GM12878 (cell line): ENCODE results near the gene SPATA6. TPM values are rescaled to one million over a fixed set of nuclear protein-coding genes. Genes with fewer than 3 reads are reported as not detected.

Source experiments
- ATAC-seq: fragments of 200-7000 bp; cut with Tn5 transposase; 3 replicates; pipeline ENCODE4 v1.9.1; 2020; ENCODE audit warnings: mild to moderate bottlenecking, moderate library complexity
- BruUV-seq: library from RNA; stranded (reverse); fragments of 400-500 nt; replicated peaks from 2 replicates; lab custom pipeline; 2021; lab: Mats Ljungman, UMichigan
- CTCF ChIA-PET: fragments of 300-600 bp; sonication (Branson Sonifier 250); formaldehyde crosslinking; extraction: SDS; loops from one replicate; lab custom pipeline; 2021; ENCODE audit warnings: inconsistent platforms; lab: Yijun Ruan, JAX
- POLR2A ChIA-PET: fragments of 350-600 bp; formaldehyde crosslinking; extraction: SDS; loops from one replicate; lab custom pipeline; 2021; ENCODE audit warnings: inconsistent platforms; lab: Charles Lee
- RAD21 ChIA-PET: fragments of 300-600 bp; sonication (Branson Sonifier 250); formaldehyde crosslinking; loops from one replicate; lab custom pipeline; 2023; ENCODE audit warnings: antibody characterized with exemption; ENCODE audit not compliant: unreplicated experiment; lab: Charles Lee
- SMC1A ChIA-PET: fragments of 300-600 bp; sonication (Branson Sonifier 250); formaldehyde crosslinking; loops from one replicate; lab custom pipeline; 2023; ENCODE audit not compliant: unreplicated experiment, uncharacterized antibody; lab: Charles Lee
- DNase-seq: peaks from one replicate; pipeline ENCODE4 v3.0.0-alpha.2; 2011; ENCODE audit warnings: low read depth, low spot score
- FAIRE-seq: peaks from 3 replicates; lab custom pipeline; 2011; peaks lifted over from hg19 to GRCh38; lab: Jason Lieb, UNC
- H2AFZ ChIP-seq: 2 replicates; pipeline ENCODE4 v1.6.0; 2011; ENCODE audit warnings: low read depth, low read length, control low read depth; ENCODE audit not compliant: control insufficient read depth
- H3K27ac ChIP-seq: 2 replicates; pipeline ENCODE4 v1.5.1; 2011; ENCODE audit warnings: control low read depth; ENCODE audit not compliant: control insufficient read depth, insufficient read depth
- H3K27me3 ChIP-seq, 2 experiments: replicated peaks in 1 of 2; 2 replicates each; pipeline versions ENCODE4 v1.6.0 to v1.6.1; 2011; ENCODE audit warnings: low read length in 1 of 2; ENCODE audit not compliant: control insufficient read depth in 2 of 2, insufficient read depth in 2 of 2
- H3K36me3 ChIP-seq, 2 experiments: 2 replicates each; pipeline ENCODE4 v1.5.1; 2011; ENCODE audit warnings: low read length in 1 of 2; ENCODE audit not compliant: control insufficient read depth in 2 of 2, insufficient read depth in 2 of 2
- H3K4me1 ChIP-seq: 2 replicates; pipeline ENCODE4 v1.6.1; 2011; ENCODE audit warnings: mild to moderate bottlenecking, low read length, moderate library complexity, mixed read lengths; ENCODE audit not compliant: control insufficient read depth, insufficient read depth
- H3K4me2 ChIP-seq: 2 replicates; pipeline ENCODE4 v1.6.0; 2011; ENCODE audit warnings: control low read depth; ENCODE audit not compliant: control insufficient read depth, insufficient read depth
- H3K4me3 ChIP-seq: fragments of 200-600 bp; sonication (generic); 2 replicates; pipeline ENCODE4 v1.5.1; 2016
- H3K79me2 ChIP-seq: 2 replicates; pipeline ENCODE4 v1.6.0; 2011; ENCODE audit warnings: low read length; ENCODE audit not compliant: control insufficient read depth, insufficient read depth
- H3K9ac ChIP-seq: 2 replicates; pipeline ENCODE4 v1.8.0; 2011; ENCODE audit warnings: low read length, control low read depth, mixed read lengths; ENCODE audit not compliant: control insufficient read depth, insufficient read depth
- H3K9me3 ChIP-seq: replicated peaks from 3 replicates; pipeline ENCODE4 v1.5.1; 2011; ENCODE audit warnings: mild to moderate bottlenecking, low read length; ENCODE audit not compliant: control insufficient read depth, insufficient read depth
- H4K20me1 ChIP-seq: 2 replicates; pipeline ENCODE4 v1.6.0; 2011; ENCODE audit not compliant: control insufficient read depth, insufficient read depth
- CREB1 ChIP-seq: IDR thresholded peaks from 2 replicates; pipeline ENCODE4 v1.6.1; 2012; ENCODE audit warnings: low read depth, mild to moderate bottlenecking, inconsistent platforms
- KLF5 ChIP-seq: fragments of 450-650 bp; IDR thresholded peaks from 2 replicates; pipeline ENCODE4 v1.6.1; 2014; ENCODE audit warnings: mild to moderate bottlenecking; ENCODE audit not compliant: partially characterized antibody
- SIN3A ChIP-seq: IDR thresholded peaks from 2 replicates; pipeline ENCODE4 v1.6.1; 2012; ENCODE audit warnings: low read depth, low read length, improper control_type of control experiment
- TBL1XR1 ChIP-seq: IDR thresholded peaks from 2 replicates; pipeline ENCODE4 v1.6.1; 2012; ENCODE audit warnings: low read depth, low read length, improper control_type of control experiment
- ZNF217 ChIP-seq: fragments of 450-650 bp; IDR thresholded peaks from 2 replicates; pipeline ENCODE4 v1.6.1; 2017; ENCODE audit warnings: antibody characterized with exemption, mild to moderate bottlenecking
- ZNF274 ChIP-seq: IDR thresholded peaks from one replicate; pipeline ENCODE4 v1.8.0; 2011; ENCODE audit not compliant: insufficient read length, insufficient read depth
- WGBS: methylation state at CpG from one replicate; pipeline ENCODE4 v1.1.6; 2016; ENCODE audit warnings: low lambda C conversion rate; ENCODE audit not compliant: insufficient replicate concordance, insufficient coverage; ENCODE audit errors: missing lambda C conversion rate; 5-methylcytosine and 5-hydroxymethylcytosine counted together
- in situ Hi-C: fragments of 300-500 bp; cut with MboI; formaldehyde crosslinking; loops from 9 replicates; pipeline ENCODE4 v1.14.3; 2018; ENCODE audit warnings: mixed read lengths
- intact Hi-C: fragments of 100-400 bp; cut with micrococcal nuclease; formaldehyde crosslinking; loops from one replicate; pipeline ENCODE4 v1.14.2; 2022; ENCODE audit not compliant: unreplicated experiment
- polyA plus RNA-seq, 11 experiments: library from polyadenylated mRNA; depleted of rRNA in 4 of 11; unstranded in 6 of 11; stranded (reverse) in 5 of 11; fragments of >200 nt; fragmentation: Nextera tagmentation in 4 of 11; fragmentation: Illumina TruSeq in 1 of 11; extraction: Ambion mirVana in 4 of 11; extraction: Trizol in 1 of 11; gene quantifications; 1 replicate in 1 of 11; 2 replicates in 10 of 11; pipeline versions ENCODE4 v1.2.1 to v1.2.3, GENCODE V29; 2011 to 2016; ENCODE audit warnings: inconsistent platforms in 2 of 11, missing spikeins in 2 of 11, low read depth in 1 of 11
- total RNA-seq, 4 experiments: library from RNA; depleted of rRNA in 3 of 4; stranded (reverse); fragments of >200 nt in 3 of 4; fragmentation: Illumina TruSeq in 1 of 4; extraction: Trizol in 1 of 4; gene quantifications; 2 replicates each; pipeline versions ENCODE4 v1.2.1 to v1.2.3, GENCODE V29; 2013 to 2021
- TF ChIP-seq, protein P1 (sequence below): fragments of 150-350 bp; IDR thresholded peaks from 2 replicates; pipeline ENCODE4 v1.6.1; 2014; ENCODE audit warnings: mild to moderate bottlenecking, low read depth, low read length
- TF ChIP-seq, protein P2 (sequence below): IDR thresholded peaks from 2 replicates; pipeline ENCODE4 v1.6.1; 2012; ENCODE audit warnings: low read length, inconsistent platforms

SPATA6 gene
- total and polyA plus RNA-seq, 10 of the 15 experiments (the other 5 are each of a cell fraction or from before 2014, with no cell fraction given) = 0.29 TPM; not detected in 9

DNA sequence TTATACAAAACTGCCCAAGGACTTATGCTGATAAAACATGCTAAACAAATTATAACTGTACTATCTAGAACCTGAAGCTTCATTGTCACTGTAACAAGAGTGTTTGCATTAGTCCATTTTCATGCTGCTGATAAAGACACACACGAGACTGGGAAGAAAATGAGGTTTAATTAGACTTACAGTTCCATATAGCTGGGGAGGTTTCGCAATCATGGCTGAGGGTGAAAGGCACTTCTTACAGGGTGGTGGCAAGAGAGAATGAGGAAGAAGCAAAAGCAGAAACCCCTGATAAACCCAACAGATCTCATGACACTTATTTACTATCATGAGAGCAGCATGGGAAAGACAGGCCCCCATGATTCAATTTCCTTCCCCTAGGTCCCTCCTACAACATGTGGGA, 100.4 kb downstream of the SPATA6 start:
- intact Hi-C loops (no loop called here), in situ Hi-C loops (no loop called here)
- 39% methylated on average over 2 of the region's 2 CpGs for WGBS
- POLR2A ChIA-PET = no interaction called here
- ATAC-seq = no peak
- no peak overlapping the region for H3K4me2 ChIP-seq
- no peak for TF ChIP-seq SIN3A
- TF ChIP-seq, protein P1, sequence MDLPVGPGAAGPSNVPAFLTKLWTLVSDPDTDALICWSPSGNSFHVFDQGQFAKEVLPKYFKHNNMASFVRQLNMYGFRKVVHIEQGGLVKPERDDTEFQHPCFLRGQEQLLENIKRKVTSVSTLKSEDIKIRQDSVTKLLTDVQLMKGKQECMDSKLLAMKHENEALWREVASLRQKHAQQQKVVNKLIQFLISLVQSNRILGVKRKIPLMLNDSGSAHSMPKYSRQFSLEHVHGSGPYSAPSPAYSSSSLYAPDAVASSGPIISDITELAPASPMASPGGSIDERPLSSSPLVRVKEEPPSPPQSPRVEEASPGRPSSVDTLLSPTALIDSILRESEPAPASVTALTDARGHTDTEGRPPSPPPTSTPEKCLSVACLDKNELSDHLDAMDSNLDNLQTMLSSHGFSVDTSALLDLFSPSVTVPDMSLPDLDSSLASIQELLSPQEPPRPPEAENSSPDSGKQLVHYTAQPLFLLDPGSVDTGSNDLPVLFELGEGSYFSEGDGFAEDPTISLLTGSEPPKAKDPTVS = no peak
- TF ChIP-seq KLF5 = no peak
- TF ChIP-seq TBL1XR1 = no peak
- TF ChIP-seq ZNF217 = no peak
- no peak for TF ChIP-seq CREB1
- no peak for TF ChIP-seq ZNF274
- TF ChIP-seq, protein P2, sequence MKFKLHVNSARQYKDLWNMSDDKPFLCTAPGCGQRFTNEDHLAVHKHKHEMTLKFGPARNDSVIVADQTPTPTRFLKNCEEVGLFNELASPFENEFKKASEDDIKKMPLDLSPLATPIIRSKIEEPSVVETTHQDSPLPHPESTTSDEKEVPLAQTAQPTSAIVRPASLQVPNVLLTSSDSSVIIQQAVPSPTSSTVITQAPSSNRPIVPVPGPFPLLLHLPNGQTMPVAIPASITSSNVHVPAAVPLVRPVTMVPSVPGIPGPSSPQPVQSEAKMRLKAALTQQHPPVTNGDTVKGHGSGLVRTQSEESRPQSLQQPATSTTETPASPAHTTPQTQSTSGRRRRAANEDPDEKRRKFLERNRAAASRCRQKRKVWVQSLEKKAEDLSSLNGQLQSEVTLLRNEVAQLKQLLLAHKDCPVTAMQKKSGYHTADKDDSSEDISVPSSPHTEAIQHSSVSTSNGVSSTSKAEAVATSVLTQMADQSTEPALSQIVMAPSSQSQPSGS = no peak
- no TSS peak for BruUV-seq
- CTCF ChIA-PET = no interaction called here
- H2AFZ ChIP-seq = no peak overlapping the region
- H3K4me3 ChIP-seq = no peak overlapping the region
- SMC1A ChIA-PET = no interaction called here
- no peaks in the 10 kb centered on the region for H4K20me1 ChIP-seq
- H3K4me1 ChIP-seq = no peaks in the 10 kb centered on the region
- no peak overlapping the region for H3K27ac ChIP-seq
- DNase-seq = no peak
- no peaks in the 10 kb centered on the region for H3K79me2 ChIP-seq
- H3K9me3 ChIP-seq = no peaks in the 10 kb centered on the region
- no peaks in the 10 kb centered on the region for H3K27me3 ChIP-seq
- RAD21 ChIA-PET = no interaction called here
- H3K9ac ChIP-seq = no peak overlapping the region
- H3K36me3 ChIP-seq = no peaks in the 10 kb centered on the region
- FAIRE-seq = no peak
